A549 treated with CORT108297 at 1 μM for 4 hours (cell line): ENCODE results near the gene SFMBT2. TPM values are rescaled to one million over a fixed set of nuclear protein-coding genes. Genes with fewer than 3 reads are reported as not detected.

Experiments used
- total RNA-seq: library from RNA; stranded (reverse); fragments of 200-300 nt; extraction: Qiagen RNA extraction; gene quantifications from 5 replicates; pipeline ENCODE4 v1.2.3, GENCODE V29; 2022

Gene SFMBT2
- 9.0 to 11.9 TPM (median 10.3 TPM) in 5 replicates for total RNA-seq

DNA sequence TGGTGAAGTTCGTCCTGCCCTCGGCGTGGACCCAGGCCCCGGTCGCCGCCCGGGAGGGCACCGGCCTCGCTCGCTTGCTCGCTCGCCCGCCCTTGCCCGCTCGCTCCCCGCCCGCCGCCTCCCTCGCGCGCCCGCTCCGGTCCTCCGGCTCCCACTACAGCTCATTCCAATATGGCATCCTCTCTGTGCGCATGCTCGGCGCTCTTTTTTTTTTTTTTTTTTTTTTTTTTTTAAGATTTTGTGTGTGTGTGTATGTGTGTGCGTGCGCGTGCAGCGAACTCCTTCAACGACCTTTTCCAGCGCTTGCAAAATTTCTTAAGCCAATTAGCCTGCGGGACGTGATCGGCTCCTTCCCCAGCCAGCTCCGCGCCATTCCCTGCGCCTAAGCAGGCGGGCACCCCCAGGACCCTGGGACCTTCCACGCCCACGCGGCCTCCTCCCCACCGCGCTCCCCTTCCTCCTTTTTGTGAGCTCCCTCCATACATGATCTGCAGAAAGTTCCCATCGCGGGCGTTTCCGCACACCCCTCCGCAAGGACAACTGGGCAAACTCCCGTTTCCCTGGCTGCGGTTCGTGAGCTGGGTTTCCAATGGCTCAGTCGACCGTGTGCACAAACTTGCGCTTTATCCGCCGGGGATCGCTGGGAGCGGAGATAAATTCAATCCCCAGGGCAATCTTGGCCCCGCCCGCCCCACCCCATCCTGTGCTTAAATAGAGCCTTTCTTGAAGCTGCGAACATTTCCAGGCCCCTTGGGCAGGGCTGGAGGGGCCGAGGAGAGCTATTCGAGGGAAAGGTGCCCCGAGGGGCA lies at the start of gene SFMBT2:
SFMBT2 (minus strand) TSS at position 173 of the 809 bp plus-strand sequence. CDS start 29,136 bp downstream, outside the sequence.

